HEK293T (cell line): ENCODE results near the gene FHOD3.

Source experiments
- BHLHE40 ChIP-seq: fragments of 450-650 bp; IDR thresholded peaks from 2 replicates; pipeline ENCODE4 v1.6.1; 2016; ENCODE audit warnings: mild to moderate bottlenecking, moderate library complexity, borderline replicate concordance
- ELF4 ChIP-seq: fragments of 450-650 bp; IDR thresholded peaks from 2 replicates; pipeline ENCODE4 v1.6.1; 2017; ENCODE audit warnings: antibody characterized with exemption
- NFRKB ChIP-seq: fragments of 450-650 bp; IDR thresholded peaks from 2 replicates; pipeline ENCODE4 v1.6.1; 2016; ENCODE audit warnings: mild to moderate bottlenecking, moderate library complexity
- PKNOX1 ChIP-seq: fragments of 450-650 bp; IDR thresholded peaks from 2 replicates; pipeline ENCODE4 v1.6.1; 2016
- SP1 ChIP-seq: fragments of 450-650 bp; IDR thresholded peaks from 2 replicates; pipeline ENCODE4 v1.6.1; 2017
- SUZ12 ChIP-seq: fragments of 450-650 bp; IDR thresholded peaks from 2 replicates; pipeline ENCODE4 v1.6.1; 2016; ENCODE audit warnings: mild to moderate bottlenecking
- ZNF384 ChIP-seq: fragments of 450-650 bp; IDR thresholded peaks from 2 replicates; pipeline ENCODE4 v1.6.1; 2016

GRCh38 chr18:36757081-36757480 lies 459.6 kb downstream of the FHOD3 start:
- TF ChIP-seq SUZ12 (no peak), SP1 (no peak), PKNOX1 (no peak), ELF4 (no peak), BHLHE40 (no peak), ZNF384 (no peak), NFRKB (no peak)
